Measurements from ENCODE around the gene C5. TPM values are rescaled to one million over a fixed set of nuclear protein-coding genes. Genes with fewer than 3 reads are reported as not detected.

Gene C5
- total RNA-seq, 1 experiment from 2014 or later = 0.66 TPM

DNA sequence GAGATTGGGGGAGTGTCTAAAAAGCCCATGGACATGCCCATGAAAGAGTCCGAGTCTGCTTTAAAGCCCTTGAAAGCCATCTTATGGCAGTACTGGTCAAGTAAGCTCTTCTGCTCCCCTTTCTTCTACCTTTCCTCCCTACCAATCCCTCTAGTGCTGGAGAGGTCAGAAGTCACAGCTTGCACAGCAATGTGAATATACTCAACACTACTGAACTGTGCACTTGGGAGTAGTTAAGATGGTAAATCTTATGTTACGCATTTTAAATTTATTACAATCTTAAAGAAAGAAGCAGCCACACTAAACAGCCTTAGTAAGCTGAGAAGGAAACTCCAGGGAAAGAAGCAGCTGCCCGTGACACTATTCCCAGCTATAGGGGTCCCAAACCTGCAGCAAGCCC is 111.2 kb downstream of the C5 start:
- no TSS peak for BruUV-seq (replicated peaks)
- H3K4me3 ChIP-seq (replicated peaks in 1 of 2; ENCODE audit: low read depth in 1 of 2, low read length in 2 of 2) = no peak overlapping the region
- H3K9me3 ChIP-seq (ENCODE audit: control insufficient read depth in 1 of 2, insufficient read depth in 1 of 2, low read depth in 1 of 2, low read length in 2 of 2) = no peaks in the 10 kb centered on the region
- no peaks in the 10 kb centered on the region for H3K36me3 ChIP-seq (ENCODE audit: control insufficient read depth in 1 of 2, insufficient read depth in 2 of 2, low read length in 2 of 2)
- no peak for TF ChIP-seq ZNF274 (IDR thresholded peaks at IDR 0.05; ENCODE audit: low read depth, low read length)
- TF ChIP-seq, protein P1, sequence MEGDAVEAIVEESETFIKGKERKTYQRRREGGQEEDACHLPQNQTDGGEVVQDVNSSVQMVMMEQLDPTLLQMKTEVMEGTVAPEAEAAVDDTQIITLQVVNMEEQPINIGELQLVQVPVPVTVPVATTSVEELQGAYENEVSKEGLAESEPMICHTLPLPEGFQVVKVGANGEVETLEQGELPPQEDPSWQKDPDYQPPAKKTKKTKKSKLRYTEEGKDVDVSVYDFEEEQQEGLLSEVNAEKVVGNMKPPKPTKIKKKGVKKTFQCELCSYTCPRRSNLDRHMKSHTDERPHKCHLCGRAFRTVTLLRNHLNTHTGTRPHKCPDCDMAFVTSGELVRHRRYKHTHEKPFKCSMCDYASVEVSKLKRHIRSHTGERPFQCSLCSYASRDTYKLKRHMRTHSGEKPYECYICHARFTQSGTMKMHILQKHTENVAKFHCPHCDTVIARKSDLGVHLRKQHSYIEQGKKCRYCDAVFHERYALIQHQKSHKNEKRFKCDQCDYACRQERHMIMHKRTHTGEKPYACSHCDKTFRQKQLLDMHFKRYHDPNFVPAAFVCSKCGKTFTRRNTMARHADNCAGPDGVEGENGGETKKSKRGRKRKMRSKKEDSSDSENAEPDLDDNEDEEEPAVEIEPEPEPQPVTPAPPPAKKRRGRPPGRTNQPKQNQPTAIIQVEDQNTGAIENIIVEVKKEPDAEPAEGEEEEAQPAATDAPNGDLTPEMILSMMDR (IDR thresholded peaks at IDR 0.05 in 2 of 3, conservative IDR thresholded peaks at IDR 0.05 in 1 of 3; ENCODE audit: borderline replicate concordance in 1 of 3, insufficient read depth in 1 of 3, low read depth in 2 of 3, low read length in 2 of 3) = no peak
- TF ChIP-seq, protein P2, sequence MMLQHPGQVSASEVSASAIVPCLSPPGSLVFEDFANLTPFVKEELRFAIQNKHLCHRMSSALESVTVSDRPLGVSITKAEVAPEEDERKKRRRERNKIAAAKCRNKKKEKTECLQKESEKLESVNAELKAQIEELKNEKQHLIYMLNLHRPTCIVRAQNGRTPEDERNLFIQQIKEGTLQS (IDR thresholded peaks at IDR 0.05) = no peak
- no peak for TF ChIP-seq CEBPB (IDR thresholded peaks at IDR 0.05; ENCODE audit: low read depth)
- TF ChIP-seq SP1 (IDR thresholded peaks at IDR 0.05; ENCODE audit: low read depth) = no peak
- no peak for TF ChIP-seq ELF1 (IDR thresholded peaks at IDR 0.05; ENCODE audit: borderline replicate concordance, low read depth)
- no peak for TF ChIP-seq EGR1 (IDR thresholded peaks at IDR 0.05; ENCODE audit: low read depth)
- no peak for TF ChIP-seq JUND (IDR thresholded peaks at IDR 0.05)
- no peak for TF ChIP-seq CBX3 (IDR thresholded peaks at IDR 0.05; ENCODE audit: low read depth)
- no peak for TF ChIP-seq POLR2AphosphoS5 (IDR thresholded peaks at IDR 0.05; ENCODE audit: low read depth, low read length)
- TF ChIP-seq EZH2phosphoT487 (IDR thresholded peaks at IDR 0.05; ENCODE audit: borderline replicate concordance) = no peak
- TF ChIP-seq SIN3A (IDR thresholded peaks at IDR 0.05; ENCODE audit: low read depth) = no peak
- intact Hi-C loops (cut with micrococcal nuclease) = loop anchor here (5.0 kb wide), 1 partner anchor 62 kb away; the partner anchor contains the start of gene PHF19
- H3K9ac ChIP-seq (ENCODE audit: low read length) = no peak overlapping the region
- no peak overlapping the region for H2AFZ ChIP-seq (ENCODE audit: low read depth, low read length, poor library complexity, severe bottlenecking)
- POLR2A ChIA-PET = no interaction called here
- RAD21 ChIA-PET (ENCODE audit: low non-redundant PET in 1 of 2, low total read pairs in 2 of 2, uncharacterized antibody in 2 of 2, unreplicated experiment in 2 of 2) = no interaction called here
- DNase-seq (ENCODE audit: low read depth, low spot score) (no peak), ATAC-seq (no peak)
- no peak overlapping the region for H3K27ac ChIP-seq (ENCODE audit: low read depth, low read length)
- H3K79me2 ChIP-seq (ENCODE audit: insufficient read depth, low read length) = no peaks in the 10 kb centered on the region
- no peak overlapping the region for H3K4me2 ChIP-seq (ENCODE audit: low read length)
- no peaks in the 10 kb centered on the region for H3K9me2 ChIP-seq (ENCODE audit: insufficient read depth)
- H4K20me1 ChIP-seq (ENCODE audit: insufficient read depth) = no peaks in the 10 kb centered on the region
- CTCF ChIA-PET = interaction anchor here (0.9 kb wide), 1 partner anchor 183 kb away, joined by 3 read pairs; no protein-coding TSS in a partner anchor
- H3K27me3 ChIP-seq (ENCODE audit: insufficient read depth, low read length) = no peaks in the 10 kb centered on the region
- peaks cover 14 to 18% of the 10 kb centered on the region in 2 experiments for H3K4me1 ChIP-seq (ENCODE audit: control insufficient read depth in 1 of 2, insufficient read depth in 2 of 2, low read length in 2 of 2)

Measured in HCT116 (cell line).